ENCODE data around the gene PCDHA13.
"Not testable (repeated sequence)": the region's sequence is repeated elsewhere in the genome, so short reads cannot be mapped to it uniquely, and the experiment has no call there.

DNA sequence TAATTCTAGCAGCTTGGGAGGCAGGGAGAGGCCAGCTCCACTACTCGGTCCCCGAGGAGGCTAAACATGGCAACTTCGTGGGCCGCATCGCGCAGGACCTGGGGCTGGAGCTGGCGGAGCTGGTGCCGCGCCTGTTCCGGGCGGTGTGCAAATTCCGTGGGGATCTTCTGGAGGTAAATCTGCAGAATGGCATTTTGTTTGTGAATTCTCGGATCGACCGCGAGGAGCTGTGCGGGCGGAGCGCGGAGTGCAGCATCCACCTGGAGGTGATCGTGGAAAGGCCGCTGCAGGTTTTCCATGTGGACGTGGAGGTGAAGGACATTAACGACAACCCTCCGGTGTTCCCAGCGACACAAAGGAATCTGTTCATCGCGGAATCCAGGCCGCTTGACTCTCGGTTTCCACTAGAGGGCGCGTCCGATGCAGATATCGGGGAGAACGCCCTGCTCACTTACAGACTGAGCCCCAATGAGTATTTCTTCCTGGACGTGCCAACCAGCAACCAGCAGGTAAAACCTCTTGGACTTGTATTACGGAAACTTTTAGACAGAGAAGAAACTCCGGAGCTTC, 47.4 kb upstream of the PCDHA13 start:
- TF ChIP-seq POLR2AphosphoS5, CTCF, POLR2A (IDR thresholded peaks at IDR 0.05): not testable (repeated sequence)

Data from breast epithelium (tissue), 3 donors.